ENCODE results near the gene DIPK1A.

- TF ChIP-seq MAX (IDR thresholded peaks at IDR 0.05; ENCODE audit: low read depth, low read length): no peak
- no peak for TF ChIP-seq CTCF (IDR thresholded peaks at IDR 0.05; ENCODE audit: low read depth, low read length)
- TF ChIP-seq POLR2A (IDR thresholded peaks at IDR 0.05; ENCODE audit: extremely low read depth, insufficient read length): no peak
Measured at GRCh38 chr1:92969517-92969916, 8.3 kb upstream of the DIPK1A start.

Measured in NB4 (cell line).